ENCODE data around the gene RHOH. TPM values are rescaled to one million over a fixed set of nuclear protein-coding genes. Genes with fewer than 3 reads are reported as not detected.

Gene RHOH
- total RNA-seq, 1 donor from 2014 or later = not detected

- no peak for DNase-seq (ENCODE audit: extremely low spot score, unreplicated experiment)
- Mint-ChIP-seq H3K4me3 (ENCODE audit: unreplicated experiment) (no peak overlapping the region), H3K27ac (ENCODE audit: unreplicated experiment) (no peak overlapping the region), H3K9me3 (ENCODE audit: unreplicated experiment) (no peaks in the 10 kb centered on the region), H3K36me3 (ENCODE audit: unreplicated experiment) (no peaks in the 10 kb centered on the region), H3K4me1 (ENCODE audit: unreplicated experiment) (peaks cover 10% of the 10 kb centered on the region), H3K27me3 (ENCODE audit: unreplicated experiment) (no peaks in the 10 kb centered on the region)
- no peak for TF ChIP-seq CTCF (IDR thresholded peaks at IDR 0.05)
Measured at GRCh38 chr4:40190880-40191815, 5.7 kb upstream of the RHOH start.

GRCh38 chr4:40192114-40193015, 4.5 kb upstream of the RHOH start:
- no peak for DNase-seq (ENCODE audit: extremely low spot score, unreplicated experiment)
- Mint-ChIP-seq H3K9me3 (ENCODE audit: unreplicated experiment) (no peaks in the 10 kb centered on the region), H3K27me3 (ENCODE audit: unreplicated experiment) (no peaks in the 10 kb centered on the region), H3K4me3 (ENCODE audit: unreplicated experiment) (no peak overlapping the region), H3K36me3 (ENCODE audit: unreplicated experiment) (no peaks in the 10 kb centered on the region), H3K27ac (ENCODE audit: unreplicated experiment) (no peak overlapping the region), H3K4me1 (ENCODE audit: unreplicated experiment) (peaks cover 7% of the 10 kb centered on the region)
- TF ChIP-seq CTCF (IDR thresholded peaks at IDR 0.05) = no peak

GRCh38 chr4:40193016-40193571, 3.7 kb upstream of the RHOH start:
- Mint-ChIP-seq H3K27me3 (ENCODE audit: unreplicated experiment) (peaks cover 2% of the 10 kb centered on the region), H3K9me3 (ENCODE audit: unreplicated experiment) (no peaks in the 10 kb centered on the region), H3K4me3 (ENCODE audit: unreplicated experiment) (no peak overlapping the region), H3K4me1 (ENCODE audit: unreplicated experiment) (peaks cover 7% of the 10 kb centered on the region), H3K27ac (ENCODE audit: unreplicated experiment) (no peak overlapping the region), H3K36me3 (ENCODE audit: unreplicated experiment) (no peaks in the 10 kb centered on the region)
- DNase-seq (ENCODE audit: extremely low spot score, unreplicated experiment) = no peak
- TF ChIP-seq CTCF (IDR thresholded peaks at IDR 0.05) = no peak

- DNase-seq (ENCODE audit: extremely low spot score, unreplicated experiment) = no peak
- no peak for TF ChIP-seq CTCF (IDR thresholded peaks at IDR 0.05)
- Mint-ChIP-seq H3K9me3 (ENCODE audit: unreplicated experiment) (no peaks in the 10 kb centered on the region), H3K27ac (ENCODE audit: unreplicated experiment) (no peak overlapping the region), H3K27me3 (ENCODE audit: unreplicated experiment) (peaks cover 3% of the 10 kb centered on the region), H3K4me1 (ENCODE audit: unreplicated experiment) (peaks cover 7% of the 10 kb centered on the region), H3K36me3 (ENCODE audit: unreplicated experiment) (no peaks in the 10 kb centered on the region), H3K4me3 (ENCODE audit: unreplicated experiment) (no peak overlapping the region)
Measured at GRCh38 chr4:40193578-40193977, 3.3 kb upstream of the RHOH start.
